G401 (cell line): ENCODE measurements around the gene INKA2. TPM values are rescaled to one million over a fixed set of nuclear protein-coding genes. Genes with fewer than 3 reads are reported as not detected.

Source experiments
- DNase-seq: peaks from one replicate; pipeline ENCODE4 v3.0.0-alpha.2; 2015; ENCODE audit warnings: low spot score
- in situ Hi-C: cut with HindIII; loops from 2 replicates; pipeline ENCODE4 v1.10.0; 2016; ENCODE audit warnings: low sequenced_read_pairs, mixed read lengths
- total RNA-seq: library from RNA; depleted of rRNA; stranded (reverse); fragments of >200 nt; shearing (Covaris generic); gene quantifications from 2 replicates; pipeline ENCODE4 v1.2.3, GENCODE V29; 2014; rRNA removed

INKA2 gene
- total RNA-seq: 2.2 and 6.1 TPM in 2 replicates

- DNase-seq: peak; percentile 92
- in situ Hi-C loops: no loop called here
Measured at GRCh38 chr1:111739194-111739924, at the start of gene INKA2. Gene INKA2, minus strand, starts transcription at chr1:111739395. Its CDS starts 153 bp downstream, at chr1:111739242.

GRCh38 chr1:111786669-111787207 lies 47.5 kb upstream of the INKA2 start:
- peak; percentile 80 for DNase-seq
- in situ Hi-C loops: no loop called here

- no peak for DNase-seq
- in situ Hi-C loops: no loop called here
Measured at GRCh38 chr1:111784273-111784901, 45.2 kb upstream of the INKA2 start.

- DNase-seq: no peak
- in situ Hi-C loops: no loop called here
Measured at GRCh38 chr1:111779546-111779945, 40.4 kb upstream of the INKA2 start.

GRCh38 chr1:111778541-111779051 lies 39.4 kb upstream of the INKA2 start:
- in situ Hi-C loops: no loop called here
- DNase-seq: no peak

GRCh38 chr1:111778066-111778465 lies 38.9 kb upstream of the INKA2 start:
- DNase-seq: no peak
- in situ Hi-C loops: no loop called here

- DNase-seq: no peak
- in situ Hi-C loops: no loop called here
Measured at GRCh38 chr1:111777301-111777700, 38.1 kb upstream of the INKA2 start.

GRCh38 chr1:111776861-111777260 lies 37.7 kb upstream of the INKA2 start:
- no peak for DNase-seq
- in situ Hi-C loops: no loop called here

GRCh38 chr1:111776391-111776790 lies 37.2 kb upstream of the INKA2 start:
- DNase-seq: no peak
- in situ Hi-C loops: no loop called here

- in situ Hi-C loops: no loop called here
Measured at GRCh38 chr1:111775966-111776365, 36.8 kb upstream of the INKA2 start.

GRCh38 chr1:111770916-111771315 lies 31.7 kb upstream of the INKA2 start:
- in situ Hi-C loops: no loop called here
- DNase-seq: no peak

More at GRCh38 chr1:111775966-111776365, 36.8 kb upstream of the INKA2 start:
- DNase-seq: no peak

- in situ Hi-C loops: no loop called here
- DNase-seq: peak; percentile 84
Measured at GRCh38 chr1:111769517-111770146, 30.4 kb upstream of the INKA2 start.

- in situ Hi-C loops: no loop called here
Measured at GRCh38 chr1:111768625-111769024, 29.4 kb upstream of the INKA2 start.

GRCh38 chr1:111768023-111768422 lies 28.8 kb upstream of the INKA2 start:
- in situ Hi-C loops: no loop called here
- no peak for DNase-seq

More at GRCh38 chr1:111768625-111769024, 29.4 kb upstream of the INKA2 start:
- DNase-seq: no peak

- in situ Hi-C loops: no loop called here
- no peak for DNase-seq
Measured at GRCh38 chr1:111762332-111762731, 23.1 kb upstream of the INKA2 start.

GRCh38 chr1:111761717-111762116 lies 22.5 kb upstream of the INKA2 start:
- DNase-seq: no peak
- in situ Hi-C loops: no loop called here

- no peak for DNase-seq
- in situ Hi-C loops: no loop called here
Measured at GRCh38 chr1:111758373-111758772, 19.2 kb upstream of the INKA2 start.

GRCh38 chr1:111756124-111756513 lies 16.9 kb upstream of the INKA2 start:
- no peak for DNase-seq
- in situ Hi-C loops: no loop called here

GRCh38 chr1:111755331-111756123 lies 16.3 kb upstream of the INKA2 start, which contains the start of gene DDX20:
Gene DDX20, plus strand, starts transcription at chr1:111755901. Its CDS starts 24 bp downstream, at chr1:111755925.
- in situ Hi-C loops: no loop called here
- peak; percentile 92 for DNase-seq
